Spinal cord (tissue), 10 donors: ENCODE measurements around the gene GNAL. TPM values are rescaled to one million over a fixed set of nuclear protein-coding genes. Genes with fewer than 3 reads are reported as not detected.
"Not testable (repeated sequence)": the region's sequence is repeated elsewhere in the genome, so short reads cannot be mapped to it uniquely, and the experiment has no call there.

Source experiments
- DNase-seq, 6 donors: peaks; one replicate each; pipeline versions ENCODE4 v3.0.0 to v3.0.0-alpha.2; 2013 to 2015; ENCODE audit warnings: low spot score in 6 of 6, low read depth in 4 of 6
- H3K27ac ChIP-seq: one replicate; pipeline ENCODE4 v1.5.1; 2013; ENCODE audit warnings: low read depth, low read length, control low read depth
- H3K27me3 ChIP-seq: one replicate; pipeline ENCODE4 v1.6.1; 2013; ENCODE audit warnings: low read length; ENCODE audit not compliant: control insufficient read depth, insufficient read depth
- H3K36me3 ChIP-seq: one replicate; pipeline ENCODE4 v1.6.1; 2013; ENCODE audit warnings: low read length; ENCODE audit not compliant: control insufficient read depth, insufficient read depth
- H3K4me1 ChIP-seq: one replicate; pipeline ENCODE4 v1.6.1; 2013; ENCODE audit warnings: low read length; ENCODE audit not compliant: control insufficient read depth, insufficient read depth
- H3K4me3 ChIP-seq: one replicate; pipeline ENCODE4 v1.5.1; 2013; ENCODE audit warnings: low read depth, low read length, control low read depth
- H3K9me3 ChIP-seq: one replicate; pipeline ENCODE4 v1.6.1; 2013; ENCODE audit warnings: low read length; ENCODE audit not compliant: control insufficient read depth, insufficient read depth
- WGBS: methylation state at CpG from one replicate; pipeline ENCODE4 v1.1.5; 2013; ENCODE audit warnings: missing lambda C conversion rate; ENCODE audit not compliant: insufficient coverage; 5-methylcytosine and 5-hydroxymethylcytosine counted together
- polyA plus RNA-seq, 2 donors: library from polyadenylated mRNA; unstranded; fragments of 120-200 nt; gene quantifications; one replicate each; pipeline ENCODE4 v1.2.1, GENCODE V29; 2013; ENCODE audit not compliant: insufficient read length in 2 of 2
- total RNA-seq, 2 donors: library from RNA; depleted of rRNA in 1 of 2; stranded (reverse); fragments of 120-200 nt in 1 of 2; fragments of >200 nt in 1 of 2; gene quantifications; one replicate each; pipeline versions ENCODE4 v1.2.3 to v1.2.4, GENCODE V29; 2013 to 2014
- donor health status: healthy.

GNAL gene
- total and polyA plus RNA-seq, 4 donors, result 30.2 to 81.0 (median 70.7) TPM

DNA sequence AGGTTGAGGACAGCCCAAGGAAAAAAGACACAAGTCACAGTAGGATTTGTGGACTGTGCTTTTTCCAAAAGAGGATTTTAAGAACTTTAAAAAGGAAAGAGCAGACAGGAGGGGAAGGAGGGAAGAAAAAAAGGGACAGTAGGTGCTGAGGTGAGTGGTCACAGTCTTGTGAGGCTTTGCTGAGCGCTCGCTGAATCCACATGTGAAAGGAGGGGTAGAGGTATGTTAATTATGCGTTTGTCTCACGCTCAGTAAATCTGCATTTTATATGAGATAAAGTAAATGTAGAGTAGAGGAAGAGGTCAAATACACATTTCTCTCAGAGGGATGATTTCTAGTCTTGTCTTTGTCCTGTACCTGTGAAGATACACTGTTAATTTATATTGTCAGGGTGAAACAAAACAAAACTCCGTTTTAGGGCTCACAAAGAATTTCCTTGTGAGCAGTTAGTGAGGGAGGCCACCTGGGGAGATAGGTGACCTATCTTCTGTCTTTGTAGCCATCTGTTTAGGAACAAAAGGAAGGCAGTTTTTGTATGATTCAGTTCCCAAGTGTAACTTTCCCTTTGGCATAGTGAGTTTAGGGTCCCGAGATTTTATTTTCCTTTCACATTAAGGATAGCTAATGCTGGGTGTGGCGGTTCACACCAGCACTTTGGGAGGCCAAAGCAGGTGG is 25.3 kb downstream of the GNAL start:
- peaks cover 3% of the 10 kb centered on the region for H3K36me3 ChIP-seq
- no peak overlapping the region for H3K4me3 ChIP-seq
- no peaks in the 10 kb centered on the region for H3K9me3 ChIP-seq
- no peak overlapping the region for H3K27ac ChIP-seq
- 75% methylated on average over 4 of the region's 7 CpGs for WGBS
- no peaks in the 10 kb centered on the region for H3K4me1 ChIP-seq
- no peak for DNase-seq
- H3K27me3 ChIP-seq, result no peaks in the 10 kb centered on the region

DNA sequence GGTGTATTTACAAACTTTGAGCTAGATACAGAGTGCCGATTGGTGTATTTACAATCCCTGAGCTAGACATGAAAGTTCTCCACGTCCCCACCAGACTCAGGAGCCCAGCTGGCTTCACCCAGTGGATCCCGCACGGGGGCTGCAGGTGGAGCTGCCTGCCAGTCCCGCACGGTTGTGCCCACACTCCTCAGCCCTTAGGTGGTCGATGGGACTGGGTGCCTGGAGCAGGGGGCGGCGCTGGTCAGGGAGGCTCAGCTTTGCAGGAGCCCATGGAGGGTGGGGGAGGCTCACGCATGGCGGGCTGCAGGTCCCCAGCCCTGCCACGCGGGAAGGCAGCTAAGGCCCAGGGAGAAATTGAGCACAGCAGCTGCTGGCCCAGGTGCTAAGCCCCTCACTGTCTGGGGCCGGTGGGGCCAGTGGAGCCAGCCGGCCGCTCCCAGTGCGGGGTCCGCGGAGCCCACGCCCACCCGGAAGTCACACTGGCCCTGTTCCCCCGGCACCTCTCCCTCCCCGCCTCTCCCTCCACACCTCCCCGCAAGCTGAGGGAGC is 27.8 kb downstream of the GNAL start:
- H3K4me3 ChIP-seq, H3K27ac ChIP-seq, H3K27me3 ChIP-seq, H3K9me3 ChIP-seq, H3K4me1 ChIP-seq, H3K36me3 ChIP-seq, DNase-seq: not testable (repeated sequence)
- 91% methylated on average over 22 of the region's 24 CpGs for WGBS

DNA sequence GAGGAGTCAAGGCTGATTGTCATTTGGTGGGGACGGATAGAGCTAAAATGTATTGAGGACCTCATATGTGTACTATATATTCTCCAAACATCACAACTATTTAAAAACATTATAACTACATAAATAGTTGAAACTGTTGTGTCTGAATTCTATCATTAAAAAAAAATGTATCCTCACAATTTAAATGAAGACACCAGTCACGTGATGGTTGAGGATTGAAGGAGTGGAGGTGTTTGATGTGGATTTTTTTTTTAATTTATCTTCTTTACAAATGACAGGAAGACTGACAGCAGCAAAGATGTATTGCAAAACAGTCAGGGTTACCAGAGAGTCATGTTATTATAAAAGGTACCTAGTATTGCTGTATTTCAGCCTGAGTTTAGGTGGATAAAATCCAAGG is 30.0 kb downstream of the GNAL start:
- Histone ChIP-seq H3K36me3 (peaks cover 3% of the 10 kb centered on the region), H3K27me3 (no peaks in the 10 kb centered on the region), H3K4me3 (no peak overlapping the region), H3K9me3 (no peaks in the 10 kb centered on the region), H3K27ac (no peak overlapping the region), H3K4me1 (no peaks in the 10 kb centered on the region)
- no peak for DNase-seq
- WGBS, result no CpG with 5 or more reads among the region's 2 CpGs

DNA sequence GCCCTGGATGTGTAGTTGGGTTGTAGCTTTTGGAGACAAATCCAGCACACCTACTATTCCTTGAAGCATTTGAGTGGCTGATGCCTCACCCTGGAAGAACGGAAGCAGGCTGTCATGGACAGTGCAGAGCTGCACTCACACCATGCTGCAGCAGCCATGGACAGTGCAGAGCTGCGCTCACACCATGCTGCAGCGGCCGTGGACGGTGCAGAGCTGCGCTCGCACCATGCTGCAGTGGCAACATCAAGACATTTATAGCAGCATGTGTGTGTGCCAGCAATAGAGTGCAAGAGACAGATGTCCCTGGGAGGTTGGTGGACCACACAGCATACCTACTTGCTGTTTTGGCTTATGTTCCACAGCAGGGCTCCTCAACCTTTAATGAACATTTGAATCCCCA is 30.6 kb downstream of the GNAL start:
- no peaks in the 10 kb centered on the region for H3K4me1 ChIP-seq
- no peak overlapping the region for H3K27ac ChIP-seq
- H3K27me3 ChIP-seq, result no peaks in the 10 kb centered on the region
- peak in 1 of 6 donors; percentile 28 for DNase-seq
- no peak overlapping the region for H3K4me3 ChIP-seq
- no peaks in the 10 kb centered on the region for H3K9me3 ChIP-seq
- WGBS, result 82% methylated on average over 7 of the region's 7 CpGs
- peaks cover 3% of the 10 kb centered on the region for H3K36me3 ChIP-seq

DNA sequence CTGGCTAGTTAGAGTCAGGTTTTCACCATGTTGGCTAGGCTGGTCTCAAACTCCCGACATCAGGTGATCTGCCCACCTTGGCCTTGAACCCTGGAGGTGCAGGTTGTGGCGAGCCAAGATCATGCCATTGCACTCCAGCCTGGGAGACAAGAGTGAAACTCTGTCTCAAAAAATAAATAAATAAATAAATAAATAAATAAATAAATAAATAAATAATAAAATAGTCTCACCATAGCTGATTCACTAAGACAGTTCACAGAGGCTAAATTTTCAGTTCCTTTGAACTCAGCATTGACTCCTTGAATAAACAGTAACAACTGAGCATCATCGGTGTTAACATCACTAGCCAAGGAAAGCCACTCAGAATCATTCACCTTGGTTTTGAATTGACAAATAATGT is 32.7 kb downstream of the GNAL start:
- 94% methylated on average over 2 of the region's 3 CpGs for WGBS

DNA sequence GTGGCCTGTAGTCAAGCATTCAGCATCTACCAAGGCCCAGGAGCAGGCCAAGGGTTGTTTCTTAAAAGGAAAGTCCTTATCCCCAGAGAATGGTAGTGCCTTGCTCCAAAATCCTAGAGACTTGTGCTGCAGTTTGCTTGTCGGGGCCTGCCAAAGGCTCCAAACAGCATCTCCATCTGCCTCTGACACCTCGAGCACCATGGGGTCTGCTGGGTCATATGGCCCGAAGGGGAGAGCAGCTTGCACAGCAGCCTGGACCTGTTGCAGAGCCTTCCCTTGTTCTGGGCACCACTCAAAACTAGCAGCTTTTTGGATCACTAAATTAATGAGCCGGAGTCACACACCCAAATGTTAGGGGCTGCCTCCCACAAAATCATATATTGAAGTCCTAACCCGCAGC is 35.7 kb downstream of the GNAL start:
- H3K4me1 ChIP-seq, result no peaks in the 10 kb centered on the region
- H3K27me3 ChIP-seq, result no peaks in the 10 kb centered on the region
- WGBS, result 92% methylated on average over 3 of the region's 5 CpGs
- no peaks in the 10 kb centered on the region for H3K9me3 ChIP-seq
- H3K36me3 ChIP-seq, result no peaks in the 10 kb centered on the region
- peak in 1 of 6 donors; percentile 60 for DNase-seq
- H3K27ac ChIP-seq, result no peak overlapping the region
- no peak overlapping the region for H3K4me3 ChIP-seq

More for the DNA sequence above, 32.7 kb downstream of the GNAL start:
- no peak for DNase-seq
- peaks cover 3% of the 10 kb centered on the region for H3K36me3 ChIP-seq
- no peaks in the 10 kb centered on the region for H3K4me1 ChIP-seq
- H3K27me3 ChIP-seq, result no peaks in the 10 kb centered on the region
- H3K4me3 ChIP-seq, result no peak overlapping the region
- H3K27ac ChIP-seq, result no peak overlapping the region
- no peaks in the 10 kb centered on the region for H3K9me3 ChIP-seq

DNA sequence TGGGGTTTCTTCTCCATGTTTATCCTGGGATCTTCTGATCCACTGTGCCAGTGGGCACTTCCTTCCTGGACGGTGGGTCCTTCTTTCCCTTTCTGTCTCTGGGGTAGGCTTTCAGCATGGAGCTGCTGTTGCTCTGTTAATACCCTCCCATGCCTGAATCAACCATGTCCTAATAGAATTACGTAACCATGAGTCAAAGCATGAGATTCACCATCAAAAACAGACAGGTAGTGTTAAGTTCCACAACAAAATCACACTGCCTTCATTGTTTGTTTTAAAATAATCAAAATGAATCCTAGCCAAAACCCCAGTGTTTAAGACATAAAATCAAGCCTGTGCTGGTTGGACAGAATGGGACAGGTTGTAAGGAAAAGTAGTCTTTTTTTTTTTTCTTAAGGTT is 37.5 kb downstream of the GNAL start:
- no peak overlapping the region for H3K4me3 ChIP-seq
- H3K27me3 ChIP-seq, result no peaks in the 10 kb centered on the region
- no peak overlapping the region for H3K27ac ChIP-seq
- H3K36me3 ChIP-seq, result no peaks in the 10 kb centered on the region
- no peaks in the 10 kb centered on the region for H3K9me3 ChIP-seq
- no peaks in the 10 kb centered on the region for H3K4me1 ChIP-seq
- WGBS, result 86% methylated on average over 2 of the region's 2 CpGs
- no peak for DNase-seq

DNA sequence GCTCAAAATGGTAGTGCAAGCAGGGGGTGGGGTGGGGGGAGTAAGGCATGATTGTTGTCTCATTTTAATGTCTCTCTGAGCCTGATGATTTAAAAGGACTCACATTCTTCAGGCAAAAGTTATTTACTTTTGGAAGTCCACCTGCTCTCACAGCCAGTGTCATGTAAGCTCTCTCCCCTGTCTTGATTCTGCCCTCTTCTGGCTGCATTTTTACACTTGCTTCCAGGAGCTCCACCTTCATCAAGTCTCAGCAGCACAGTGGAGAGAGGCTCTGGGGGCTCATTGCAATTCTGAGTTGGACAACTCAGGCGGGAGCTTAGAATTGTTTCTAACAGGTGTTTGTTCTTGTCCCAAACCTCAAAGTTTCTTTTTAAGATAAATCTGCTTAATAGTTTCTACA is 39.2 kb downstream of the GNAL start:
- DNase-seq, result no peak
- Histone ChIP-seq H3K36me3 (no peaks in the 10 kb centered on the region), H3K4me3 (no peak overlapping the region), H3K4me1 (peaks cover 4% of the 10 kb centered on the region), H3K27ac (no peak overlapping the region), H3K9me3 (no peaks in the 10 kb centered on the region), H3K27me3 (no peaks in the 10 kb centered on the region)
- WGBS, result no CpG with 5 or more reads among the region's 1 CpG

DNA sequence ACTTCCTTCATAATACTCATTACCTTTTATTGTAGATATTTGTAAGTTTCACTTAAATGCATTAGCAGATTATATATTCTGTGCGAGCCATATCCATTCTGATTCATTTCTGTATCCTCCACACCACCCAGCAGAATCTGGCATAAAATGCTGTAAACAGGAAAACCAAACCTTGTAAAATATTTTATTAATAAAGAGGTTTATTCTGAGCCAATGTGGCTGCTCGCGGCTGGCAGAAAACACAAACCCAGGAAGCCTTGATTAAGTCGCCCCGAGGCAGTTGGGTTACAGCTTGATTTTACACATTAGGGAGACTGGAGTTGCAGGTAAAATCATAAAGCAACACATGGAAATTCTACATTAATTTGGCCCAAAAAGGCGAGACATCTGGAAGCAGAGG is 40.5 kb downstream of the GNAL start:
- H3K36me3 ChIP-seq, result no peaks in the 10 kb centered on the region
- peak in 1 of 6 donors; percentile 28 for DNase-seq
- no peaks in the 10 kb centered on the region for H3K27me3 ChIP-seq
- H3K27ac ChIP-seq, result no peak overlapping the region
- WGBS, result 100% methylated on average over 2 of the region's 6 CpGs
- H3K4me1 ChIP-seq, result peaks cover 5% of the 10 kb centered on the region
- H3K9me3 ChIP-seq, result no peaks in the 10 kb centered on the region
- H3K4me3 ChIP-seq, result no peak overlapping the region

DNA sequence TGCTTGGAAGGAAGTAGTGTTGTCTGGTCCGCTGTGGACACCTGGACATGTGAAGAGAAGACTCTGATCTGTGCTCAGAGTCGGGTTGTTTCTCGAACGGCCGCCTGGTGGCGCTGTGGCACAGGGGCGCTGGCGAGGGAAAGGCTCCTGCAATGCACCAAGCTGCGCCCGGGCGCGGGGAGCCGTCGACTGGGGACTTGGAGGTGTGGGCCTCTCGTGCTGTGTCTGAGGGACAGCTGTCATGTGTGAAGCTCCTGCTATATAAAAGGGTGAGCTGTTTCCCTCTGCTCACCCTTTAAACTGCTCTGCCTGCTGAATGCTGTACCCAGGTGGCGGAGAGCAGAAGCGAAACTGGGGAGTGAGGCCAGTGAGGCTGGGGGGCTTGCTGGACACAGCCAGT is 44.0 kb downstream of the GNAL start:
- peak overlapping the region; percentile 14 for H3K4me3 ChIP-seq
- H3K4me1 ChIP-seq, result peaks cover 8% of the 10 kb centered on the region
- 18% methylated on average over 15 of the region's 17 CpGs for WGBS
- H3K27ac ChIP-seq, result no peak overlapping the region
- DNase-seq, result peak in 3 of 6 donors; percentile 24 to 76 (median 37)
- H3K9me3 ChIP-seq, result no peaks in the 10 kb centered on the region
- no peaks in the 10 kb centered on the region for H3K36me3 ChIP-seq
- H3K27me3 ChIP-seq, result no peaks in the 10 kb centered on the region
